ENCODE data around the gene TLX1.

Gene TLX1

GRCh38 chr10:101130984-101131961, at the start of gene TLX1:
TLX1 (plus strand) TSS chr10:101131300; CDS start chr10:101131542, 242 bp downstream.
- no peak for DNase-seq

GRCh38 chr10:101085846-101086245, 45.3 kb upstream of the TLX1 start:
- no peak for DNase-seq

- DNase-seq, result no peak
Observed at GRCh38 chr10:101087376-101087775, 43.7 kb upstream of the TLX1 start.

GRCh38 chr10:101087965-101088364, 43.1 kb upstream of the TLX1 start:
- no peak for DNase-seq

GRCh38 chr10:101089520-101090299, 41.4 kb upstream of the TLX1 start:
- DNase-seq, result no peak

- no peak for DNase-seq
Observed at GRCh38 chr10:101090597-101090996, 40.5 kb upstream of the TLX1 start.

GRCh38 chr10:101091546-101092290, 39.4 kb upstream of the TLX1 start:
- no peak for DNase-seq

- no peak for DNase-seq
Observed at GRCh38 chr10:101092881-101093354, 38.2 kb upstream of the TLX1 start.

- DNase-seq, result no peak
Observed at GRCh38 chr10:101094121-101094879, 36.8 kb upstream of the TLX1 start.

- no peak for DNase-seq
Observed at GRCh38 chr10:101095004-101095403, 36.1 kb upstream of the TLX1 start.

GRCh38 chr10:101095550-101096213, 35.4 kb upstream of the TLX1 start:
- peak; percentile 65 for DNase-seq

GRCh38 chr10:101096378-101096777, 34.7 kb upstream of the TLX1 start:
- no peak for DNase-seq

GRCh38 chr10:101097881-101098280, 33.2 kb upstream of the TLX1 start:
- DNase-seq, result no peak

- DNase-seq, result no peak
Observed at GRCh38 chr10:101099901-101100300, 31.2 kb upstream of the TLX1 start.

- DNase-seq, result no peak
Observed at GRCh38 chr10:101101372-101101881, 29.7 kb upstream of the TLX1 start.

- no peak for DNase-seq
Observed at GRCh38 chr10:101103430-101103829, 27.7 kb upstream of the TLX1 start.

GRCh38 chr10:101106351-101106750, 24.7 kb upstream of the TLX1 start:
- no peak for DNase-seq

- DNase-seq, result no peak
Observed at GRCh38 chr10:101107771-101108170, 23.3 kb upstream of the TLX1 start.

GRCh38 chr10:101110856-101111523, 20.1 kb upstream of the TLX1 start:
- DNase-seq, result no peak

- no peak for DNase-seq
Observed at GRCh38 chr10:101111547-101111946, 19.6 kb upstream of the TLX1 start.

Data from CD4-positive, alpha-beta T cell treated with Interleukin-4 for 4 hours (primary cell).